Endothelial cell (in vitro differentiated cells): ENCODE measurements around the gene G6PD. TPM values are rescaled to one million over a fixed set of nuclear protein-coding genes. Genes with fewer than 3 reads are reported as not detected.
A peak's percentile ranks its signal among the peaks of the same experiment; 100 is the strongest.

Source experiments
- DNase-seq: peaks from one replicate; pipeline ENCODE4 v3.0.0; 2021; ENCODE audit warnings: low spot score
- H3K27ac Mint-ChIP-seq: one replicate; pipeline ENCODE4 v1.8.0; 2021; ENCODE audit warnings: mixed read lengths, inconsistent platforms; ENCODE audit not compliant: unreplicated experiment
- H3K27me3 Mint-ChIP-seq: one replicate; pipeline ENCODE4 v1.8.0; 2021; ENCODE audit warnings: mild to moderate bottlenecking, moderate library complexity, mixed read lengths, inconsistent platforms; ENCODE audit not compliant: unreplicated experiment
- H3K36me3 Mint-ChIP-seq: one replicate; pipeline ENCODE4 v1.8.0; 2021; ENCODE audit warnings: mild to moderate bottlenecking, low read depth, mixed read lengths, inconsistent platforms; ENCODE audit not compliant: unreplicated experiment
- H3K4me1 Mint-ChIP-seq: one replicate; pipeline ENCODE4 v1.8.0; 2021; ENCODE audit warnings: mild to moderate bottlenecking, mixed read lengths, inconsistent platforms; ENCODE audit not compliant: unreplicated experiment
- H3K4me3 Mint-ChIP-seq: one replicate; pipeline ENCODE4 v1.8.0; 2021; ENCODE audit warnings: mild to moderate bottlenecking, mixed read lengths, inconsistent platforms; ENCODE audit not compliant: unreplicated experiment
- H3K9me3 Mint-ChIP-seq: one replicate; pipeline ENCODE4 v1.8.0; 2021; ENCODE audit warnings: mixed read lengths, inconsistent platforms; ENCODE audit not compliant: unreplicated experiment
- total RNA-seq: library from RNA; stranded (reverse); fragmentation: NEBNext Ultra II Directional; extraction: Animal tissue kit (Norgen Biotek cat#: 25700); gene quantifications from one replicate; pipeline ENCODE4 v1.2.1, GENCODE V29; 2021; ENCODE audit not compliant: unreplicated experiment
- TF ChIP-seq, protein P1 (sequence below): fragments of 200-600 bp; sonication (generic); IDR thresholded peaks from one replicate; pipeline ENCODE4 v1.5.0; 2021; ENCODE audit warnings: antibody characterized with exemption; ENCODE audit not compliant: unreplicated experiment

The G6PD gene
- total RNA-seq, 1 donor from 2014 or later, result 46.4 TPM

DNA sequence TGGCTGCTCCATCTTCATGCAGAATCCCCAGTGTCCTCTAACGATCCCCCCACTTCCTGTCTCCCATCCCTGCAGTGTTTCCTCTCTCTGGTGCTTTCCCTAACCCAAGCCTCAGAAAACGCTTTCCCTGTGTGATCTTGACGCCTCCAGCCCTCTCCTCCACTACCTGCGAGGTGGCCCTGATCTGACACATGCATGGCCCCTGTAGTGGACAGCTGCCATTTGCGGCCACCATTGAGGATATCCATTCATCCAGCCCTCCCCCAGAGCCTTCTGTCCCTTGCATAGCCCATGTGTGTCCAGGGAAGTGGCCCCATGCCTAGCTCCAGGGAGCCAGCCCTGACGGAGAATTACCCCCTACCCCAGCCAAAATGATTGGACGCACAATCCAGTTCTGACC, 63.3 kb downstream of the G6PD start:
- H3K4me1 Mint-ChIP-seq, result peaks cover 5% of the 10 kb centered on the region
- H3K27ac Mint-ChIP-seq, result no peak overlapping the region
- TF ChIP-seq, protein P1, sequence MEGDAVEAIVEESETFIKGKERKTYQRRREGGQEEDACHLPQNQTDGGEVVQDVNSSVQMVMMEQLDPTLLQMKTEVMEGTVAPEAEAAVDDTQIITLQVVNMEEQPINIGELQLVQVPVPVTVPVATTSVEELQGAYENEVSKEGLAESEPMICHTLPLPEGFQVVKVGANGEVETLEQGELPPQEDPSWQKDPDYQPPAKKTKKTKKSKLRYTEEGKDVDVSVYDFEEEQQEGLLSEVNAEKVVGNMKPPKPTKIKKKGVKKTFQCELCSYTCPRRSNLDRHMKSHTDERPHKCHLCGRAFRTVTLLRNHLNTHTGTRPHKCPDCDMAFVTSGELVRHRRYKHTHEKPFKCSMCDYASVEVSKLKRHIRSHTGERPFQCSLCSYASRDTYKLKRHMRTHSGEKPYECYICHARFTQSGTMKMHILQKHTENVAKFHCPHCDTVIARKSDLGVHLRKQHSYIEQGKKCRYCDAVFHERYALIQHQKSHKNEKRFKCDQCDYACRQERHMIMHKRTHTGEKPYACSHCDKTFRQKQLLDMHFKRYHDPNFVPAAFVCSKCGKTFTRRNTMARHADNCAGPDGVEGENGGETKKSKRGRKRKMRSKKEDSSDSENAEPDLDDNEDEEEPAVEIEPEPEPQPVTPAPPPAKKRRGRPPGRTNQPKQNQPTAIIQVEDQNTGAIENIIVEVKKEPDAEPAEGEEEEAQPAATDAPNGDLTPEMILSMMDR, result no peak
- DNase-seq, result no peak
- no peaks in the 10 kb centered on the region for H3K9me3 Mint-ChIP-seq
- H3K36me3 Mint-ChIP-seq, result peaks cover 4% of the 10 kb centered on the region
- H3K4me3 Mint-ChIP-seq, result peak overlapping the region; percentile 59
- H3K27me3 Mint-ChIP-seq, result peaks cover 2% of the 10 kb centered on the region

DNA sequence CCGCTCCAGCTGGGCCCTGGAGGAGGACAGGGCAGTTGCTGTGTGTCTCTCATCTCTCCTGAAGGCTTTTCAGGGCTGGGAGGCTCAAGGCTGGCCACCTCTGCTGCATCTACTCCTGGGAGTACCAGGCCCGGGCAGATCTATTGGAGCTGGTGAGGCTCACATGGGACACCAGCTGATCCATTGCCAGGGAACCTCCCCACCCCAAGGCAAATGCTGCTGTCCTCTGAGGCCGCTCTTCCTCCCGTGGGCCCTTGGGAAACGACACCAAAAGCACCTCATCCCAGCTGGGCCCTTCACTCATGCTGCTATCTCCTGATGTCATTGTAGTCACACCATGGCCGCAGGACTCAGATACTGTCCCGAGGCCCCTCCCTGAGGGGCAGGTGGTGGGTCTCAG, 63.9 kb downstream of the G6PD start:
- peaks cover 1% of the 10 kb centered on the region for H3K27me3 Mint-ChIP-seq
- TF ChIP-seq, protein P1, result no peak
- H3K4me3 Mint-ChIP-seq, result no peak overlapping the region
- peaks cover 5% of the 10 kb centered on the region for H3K4me1 Mint-ChIP-seq
- H3K27ac Mint-ChIP-seq, result no peak overlapping the region
- H3K9me3 Mint-ChIP-seq, result no peaks in the 10 kb centered on the region
- peaks cover under 1% of the 10 kb centered on the region for H3K36me3 Mint-ChIP-seq
- no peak for DNase-seq

GRCh38 chrX:154481911-154482601, 64.6 kb downstream of the G6PD start:
- Mint-ChIP-seq H3K9me3 (no peaks in the 10 kb centered on the region), H3K27me3 (no peaks in the 10 kb centered on the region), H3K4me1 (peaks cover 5% of the 10 kb centered on the region), H3K27ac (no peak overlapping the region), H3K36me3 (no peaks in the 10 kb centered on the region), H3K4me3 (no peak overlapping the region)
- no peak for DNase-seq
- TF ChIP-seq, protein P1, result no peak

Other genes with a start within 250 kb of the G6PD start
- gene FLNA, start 172.2 kb downstream of the G6PD start, total RNA-seq, result 1,022 TPM
- 44.7 TPM for gene EMD, start 167.6 kb downstream of the G6PD start, total RNA-seq
- gene RPL10, start 148.5 kb downstream of the G6PD start, total RNA-seq, result 3,704 TPM
- gene DNASE1L1, start 137.6 kb downstream of the G6PD start, total RNA-seq, result 38.6 TPM
- gene TAFAZZIN, start 135.3 kb downstream of the G6PD start, total RNA-seq, result 56.4 TPM
- 100 TPM for gene ATP6AP1, start 118.2 kb downstream of the G6PD start, total RNA-seq
- 157 TPM for gene GDI1, start 109.7 kb downstream of the G6PD start, total RNA-seq
- gene FAM50A, start 102.7 kb downstream of the G6PD start, total RNA-seq, result 77.0 TPM
- gene PLXNA3, start 88.6 kb downstream of the G6PD start, total RNA-seq, result 54.5 TPM
- gene LAGE3, start 67.6 kb downstream of the G6PD start, total RNA-seq, result 18.4 TPM
- gene UBL4A, start 60.2 kb downstream of the G6PD start, total RNA-seq, result 16.8 TPM
- gene SLC10A3, start 56.2 kb downstream of the G6PD start, total RNA-seq, result 13.9 TPM
- gene FAM3A, start 30.6 kb downstream of the G6PD start, total RNA-seq, result 29.6 TPM
- gene IKBKG, start 774 bp upstream of the G6PD start, total RNA-seq, result 23.0 TPM
- not detected for gene CTAG1A, start 38.3 kb upstream of the G6PD start, total RNA-seq
- not detected for gene CTAG1B, start 72.4 kb upstream of the G6PD start, total RNA-seq
- gene CTAG2, start 106.7 kb upstream of the G6PD start, total RNA-seq, result not detected
- 0.90 TPM for gene GAB3, start 204.2 kb upstream of the G6PD start, total RNA-seq
- 28.5 TPM for gene DKC1, start 216.0 kb upstream of the G6PD start, total RNA-seq